Fibroblast of skin of back (primary cell): Measurements from ENCODE around the gene CASZ1.
A peak's percentile ranks its signal among the peaks of the same experiment; 100 is the strongest.

ENCODE experiments used
- DNase-seq: peaks from one replicate; pipeline ENCODE4 v3.0.0-alpha.2; 2013

Gene CASZ1

DNA sequence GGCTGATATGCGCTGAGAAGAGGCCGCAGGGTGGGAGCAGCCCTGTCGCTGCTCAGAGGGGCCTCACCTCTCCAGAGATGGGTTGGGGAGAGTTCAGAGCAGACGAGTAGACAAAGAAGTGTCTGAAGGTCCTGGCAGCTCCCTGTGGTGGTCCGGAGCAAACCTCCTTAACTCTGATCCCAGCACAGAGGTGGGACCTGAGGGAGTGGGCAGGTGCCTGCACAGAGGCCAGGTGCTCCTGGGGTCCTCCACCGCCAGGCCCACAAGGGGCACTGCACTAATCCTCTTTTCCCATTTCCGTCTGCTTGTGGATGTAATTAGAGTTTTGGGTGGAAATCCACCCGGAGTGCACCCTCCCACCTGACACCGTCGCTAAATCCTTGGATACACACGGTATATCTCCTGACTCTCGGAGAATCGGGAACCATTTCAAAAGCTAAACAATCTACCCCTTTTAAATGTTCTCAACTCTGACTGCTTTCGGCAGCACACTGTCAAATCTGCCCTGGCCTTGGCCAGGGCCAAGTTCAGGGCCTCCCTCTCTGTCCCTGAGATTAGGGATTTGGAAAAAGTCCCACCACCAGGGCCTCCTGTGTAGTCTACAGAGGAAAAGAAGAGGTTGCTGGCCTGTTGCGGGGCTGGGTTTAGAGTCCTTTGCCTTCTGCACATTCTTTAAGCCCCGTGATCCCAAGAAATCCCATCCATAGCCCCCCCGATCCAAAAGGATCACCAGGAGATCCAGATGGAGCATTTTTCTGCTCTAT lies 22.4 kb downstream of the CASZ1 start:
- DNase-seq: no peak

- no peak for DNase-seq
Measured at GRCh38 chr1:10773376-10773775, 23.1 kb downstream of the CASZ1 start.

GRCh38 chr1:10772711-10773110 lies 23.7 kb downstream of the CASZ1 start:
- no peak for DNase-seq

DNA sequence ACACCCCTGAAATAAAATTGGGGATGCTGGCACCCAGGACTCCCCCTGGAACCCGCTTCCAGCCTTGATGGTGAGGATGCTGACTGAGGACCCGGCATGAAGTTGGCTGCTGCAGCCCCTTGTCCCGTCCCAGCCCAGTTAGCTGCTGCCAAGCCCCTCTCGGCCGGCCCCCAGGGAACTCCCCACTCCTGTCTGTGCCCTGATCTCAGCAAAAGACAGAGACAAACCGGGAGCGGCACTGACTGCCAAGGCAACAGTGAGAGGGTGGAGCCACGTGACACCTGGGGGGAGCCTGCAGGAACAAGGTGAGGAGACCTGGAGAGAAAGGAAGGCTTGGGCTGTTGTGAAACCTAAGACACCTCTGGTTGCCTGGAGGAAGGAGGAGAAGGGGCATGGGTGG lies 24.7 kb downstream of the CASZ1 start:
- no peak for DNase-seq

- DNase-seq: no peak
Measured at GRCh38 chr1:10768552-10768951, 27.9 kb downstream of the CASZ1 start.

DNA sequence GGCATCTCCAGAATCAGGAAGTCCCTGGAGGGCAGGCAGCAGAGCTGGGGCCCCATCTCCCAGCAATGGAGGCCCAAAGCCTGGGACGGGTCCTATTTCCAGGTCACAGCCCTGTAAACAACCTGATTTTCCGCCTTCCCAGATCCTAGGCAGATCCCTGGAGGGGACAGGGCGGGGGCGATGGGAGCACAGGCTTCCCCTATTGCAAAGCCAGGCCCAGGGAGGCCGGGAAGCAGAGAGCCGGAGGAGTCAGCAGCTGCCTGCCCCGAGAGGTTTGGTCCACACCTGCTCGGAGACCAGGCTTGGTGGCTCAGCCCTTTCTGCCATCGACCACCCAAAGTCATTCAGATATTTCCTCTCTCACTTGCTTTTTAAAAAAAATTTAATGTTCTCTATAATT lies 29.2 kb downstream of the CASZ1 start:
- DNase-seq: no peak

DNA sequence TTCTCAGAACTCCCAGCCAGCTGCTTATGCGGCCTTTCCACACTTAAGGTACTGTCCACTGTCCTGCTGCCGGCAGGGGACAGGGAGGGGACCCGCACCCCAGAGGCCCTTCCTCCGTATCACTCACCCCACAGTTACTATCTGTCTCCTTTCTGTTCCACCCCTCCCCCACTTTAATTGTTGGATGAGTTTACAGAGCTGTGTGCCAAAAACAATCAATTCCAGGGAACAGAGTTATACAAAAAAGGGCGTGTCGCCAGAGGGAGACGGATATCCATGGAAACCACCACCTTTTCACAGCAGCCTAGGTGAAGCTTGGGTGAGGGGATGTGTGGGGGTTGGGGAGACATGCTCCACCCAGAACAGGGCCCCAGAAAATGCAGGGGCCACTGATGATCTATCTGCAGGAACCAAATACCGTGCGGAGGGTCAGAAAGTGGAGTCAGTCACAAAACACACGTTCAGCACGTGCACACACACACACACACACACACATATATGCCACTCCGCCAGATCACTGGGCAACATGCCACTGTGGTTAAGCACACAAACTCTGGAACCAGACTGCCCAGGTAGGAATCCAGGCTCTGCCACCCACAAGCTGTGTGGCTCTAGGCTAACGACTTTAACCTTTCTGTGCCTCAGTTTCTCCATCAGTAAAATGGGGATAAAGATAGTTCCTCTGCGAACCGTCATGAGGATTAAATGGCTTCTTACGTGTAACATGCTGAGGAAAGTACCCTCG lies 30.5 kb downstream of the CASZ1 start:
- no peak for DNase-seq

DNA sequence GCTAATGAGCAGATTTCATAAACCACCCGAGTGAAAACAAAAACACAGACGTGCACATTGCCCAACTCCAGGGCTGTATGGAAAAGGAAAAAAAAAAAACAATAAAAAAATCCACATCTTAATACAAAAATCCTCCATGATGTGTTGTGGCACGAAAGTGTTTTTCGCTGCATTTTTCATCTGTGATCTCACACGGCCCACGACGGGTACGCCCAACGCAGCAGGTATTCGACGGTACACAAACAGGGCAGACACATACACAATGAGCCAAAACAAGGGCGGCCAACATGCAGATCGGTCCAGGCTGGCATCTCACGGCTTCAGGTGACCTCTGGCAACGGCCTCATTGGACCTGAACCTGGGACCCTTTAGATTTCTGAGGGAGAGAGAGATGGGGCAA lies 31.1 kb downstream of the CASZ1 start:
- DNase-seq: no peak

DNA sequence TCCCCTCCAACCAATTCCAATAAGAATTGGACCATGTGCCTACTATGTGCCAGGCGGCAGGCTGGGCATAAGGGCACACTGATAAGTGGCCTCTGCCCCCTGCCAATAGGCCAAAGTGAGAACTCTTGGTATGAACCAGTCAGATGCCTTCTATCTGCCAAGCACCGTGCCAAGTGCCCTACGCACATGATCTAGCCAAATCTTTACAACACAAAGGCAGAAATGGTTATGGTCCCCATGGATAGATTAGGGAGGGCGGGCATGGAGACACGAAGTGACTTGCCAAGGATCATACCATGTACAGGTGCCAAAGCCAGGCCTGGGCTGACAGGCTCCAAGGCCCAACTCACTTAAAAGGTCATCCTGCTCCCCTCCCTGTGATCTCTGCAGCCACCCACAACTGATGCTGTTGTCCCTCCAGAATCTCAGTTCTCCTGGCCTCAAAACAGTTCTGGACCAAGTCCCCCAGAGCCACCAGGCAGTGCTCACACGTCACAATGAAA lies 32.1 kb downstream of the CASZ1 start:
- DNase-seq: no peak

DNA sequence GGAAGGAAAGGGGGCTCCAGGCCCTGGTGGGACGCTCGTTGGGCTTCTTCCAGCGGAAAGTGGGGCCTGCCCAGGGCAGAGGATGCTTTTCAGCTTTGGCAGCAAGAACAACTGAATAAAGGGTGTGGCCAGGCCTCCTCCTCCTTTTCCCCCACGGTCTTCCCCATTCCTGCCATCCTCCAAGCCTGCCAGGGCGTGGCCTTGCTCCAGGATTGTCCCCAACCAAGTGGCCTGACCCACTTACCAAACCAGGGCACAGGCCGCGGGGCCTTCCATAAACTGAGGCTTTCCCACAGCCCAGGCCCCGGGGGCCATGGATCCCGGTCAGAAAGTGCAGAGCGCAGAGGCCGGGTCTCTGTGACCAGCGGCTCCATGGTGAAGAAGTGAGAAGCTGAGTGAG lies 33.6 kb downstream of the CASZ1 start:
- no peak for DNase-seq

- no peak for DNase-seq
Measured at GRCh38 chr1:10762153-10762523, 34.3 kb downstream of the CASZ1 start.

GRCh38 chr1:10761503-10762152 lies 34.8 kb downstream of the CASZ1 start:
- DNase-seq: no peak

DNA sequence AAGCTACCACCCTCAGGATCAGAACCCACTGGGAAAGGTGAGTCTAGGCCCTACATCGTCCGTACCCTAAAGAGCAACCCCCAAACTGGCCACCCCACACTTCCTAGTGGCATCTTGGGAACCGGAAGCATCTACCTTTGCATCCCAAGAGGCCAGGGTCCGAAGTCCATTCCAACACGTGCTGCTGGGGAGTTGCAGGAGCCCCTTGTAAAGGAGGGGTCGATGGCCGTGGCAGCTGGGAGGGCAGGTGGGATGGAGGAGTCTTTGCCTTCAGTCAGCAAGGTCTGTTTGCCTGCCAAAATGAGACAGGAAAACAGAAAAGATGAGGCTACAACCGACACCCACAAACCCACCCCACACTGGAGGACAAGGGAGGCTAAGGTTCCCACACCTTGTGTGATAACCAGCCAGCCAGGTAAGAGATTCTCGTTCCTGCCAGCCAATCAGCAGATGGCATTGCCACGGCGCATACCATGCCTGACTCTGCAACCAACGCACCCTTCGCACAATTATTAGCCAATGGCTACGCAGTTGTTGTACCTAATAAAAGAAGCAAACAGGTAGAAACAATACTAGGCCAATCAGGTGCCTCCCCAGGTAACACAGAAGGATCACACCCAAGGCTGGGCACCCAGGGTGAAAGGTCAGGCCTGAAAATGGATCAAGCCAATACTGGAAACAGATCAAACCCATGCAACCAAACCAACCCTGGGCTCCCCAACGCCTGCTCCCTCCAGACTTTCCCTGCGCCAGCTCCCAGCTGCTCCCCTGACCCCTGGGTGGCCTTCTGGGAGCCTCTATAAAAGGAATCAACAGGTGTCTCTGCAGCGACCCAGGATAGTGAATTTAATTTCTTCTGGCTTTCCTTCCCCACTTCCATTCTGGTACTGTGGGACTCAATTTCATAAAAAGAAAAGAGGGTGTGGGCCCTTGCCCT lies 35.6 kb downstream of the CASZ1 start:
- no peak for DNase-seq

DNA sequence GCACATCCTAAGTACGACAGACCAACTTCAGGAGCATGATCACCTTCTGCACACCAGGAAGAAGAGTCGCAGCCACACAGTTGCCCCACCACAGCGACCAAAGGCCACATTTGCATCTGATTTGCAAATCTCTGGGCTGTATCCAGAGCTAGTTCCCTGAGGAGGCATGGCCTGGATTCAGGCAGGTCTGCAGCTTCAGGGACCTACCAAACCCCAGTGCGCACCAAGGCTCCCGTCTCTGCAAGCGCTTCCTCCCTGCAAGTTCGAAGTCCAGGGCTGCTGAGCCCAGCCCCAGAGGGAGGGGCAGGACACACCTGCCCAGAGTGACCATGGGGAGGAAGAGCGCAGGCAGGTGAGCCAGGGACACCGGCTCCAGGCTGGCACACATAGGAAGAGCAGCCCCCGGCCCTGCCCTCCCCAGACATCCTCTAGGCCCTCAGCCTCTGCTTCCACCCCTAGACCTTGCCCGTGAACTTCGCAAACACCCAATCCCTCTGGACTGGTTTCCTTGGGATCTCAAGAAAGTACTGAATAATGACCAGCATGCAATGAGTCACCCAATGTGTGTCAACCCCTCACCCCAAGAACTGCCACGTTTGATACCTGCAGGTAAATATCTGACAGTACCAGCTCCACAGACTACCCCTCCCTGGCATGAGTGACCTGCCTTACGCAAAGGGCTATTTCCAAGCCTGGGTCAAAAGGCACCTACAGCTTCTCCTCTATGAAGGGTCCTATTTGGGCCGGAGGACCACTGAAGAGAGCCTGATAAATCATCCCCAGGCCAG lies 36.8 kb downstream of the CASZ1 start:
- DNase-seq: no peak

- DNase-seq: no peak
Measured at GRCh38 chr1:10756842-10757241, 39.6 kb downstream of the CASZ1 start.

DNA sequence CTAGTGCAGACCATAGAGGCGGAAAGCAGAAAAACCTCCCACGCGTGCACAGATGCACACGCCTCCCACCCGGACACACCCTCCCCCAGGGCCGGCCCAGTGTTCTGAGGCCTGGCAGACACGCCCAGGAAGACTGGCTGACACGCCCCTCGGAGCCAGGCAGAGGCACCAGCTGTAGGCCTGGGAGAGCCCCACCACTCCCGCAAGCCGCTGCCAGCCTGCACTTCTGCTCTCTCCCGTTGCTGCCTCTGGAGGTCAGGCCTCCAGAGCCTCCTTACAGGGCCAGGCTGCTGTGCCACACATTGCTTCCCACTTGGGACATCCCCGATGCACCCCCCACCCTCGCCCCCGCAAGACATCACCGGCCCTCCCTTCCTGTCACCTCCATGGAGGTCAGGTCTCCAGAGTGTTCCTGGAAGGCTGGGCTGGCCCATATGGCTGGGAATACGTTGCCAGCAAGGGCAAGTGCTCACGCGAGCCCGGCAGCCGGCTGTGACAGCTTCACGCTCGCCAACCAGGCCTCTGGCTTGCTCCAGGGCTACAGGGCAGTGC lies 40.4 kb downstream of the CASZ1 start:
- DNase-seq: peak; percentile 34

DNA sequence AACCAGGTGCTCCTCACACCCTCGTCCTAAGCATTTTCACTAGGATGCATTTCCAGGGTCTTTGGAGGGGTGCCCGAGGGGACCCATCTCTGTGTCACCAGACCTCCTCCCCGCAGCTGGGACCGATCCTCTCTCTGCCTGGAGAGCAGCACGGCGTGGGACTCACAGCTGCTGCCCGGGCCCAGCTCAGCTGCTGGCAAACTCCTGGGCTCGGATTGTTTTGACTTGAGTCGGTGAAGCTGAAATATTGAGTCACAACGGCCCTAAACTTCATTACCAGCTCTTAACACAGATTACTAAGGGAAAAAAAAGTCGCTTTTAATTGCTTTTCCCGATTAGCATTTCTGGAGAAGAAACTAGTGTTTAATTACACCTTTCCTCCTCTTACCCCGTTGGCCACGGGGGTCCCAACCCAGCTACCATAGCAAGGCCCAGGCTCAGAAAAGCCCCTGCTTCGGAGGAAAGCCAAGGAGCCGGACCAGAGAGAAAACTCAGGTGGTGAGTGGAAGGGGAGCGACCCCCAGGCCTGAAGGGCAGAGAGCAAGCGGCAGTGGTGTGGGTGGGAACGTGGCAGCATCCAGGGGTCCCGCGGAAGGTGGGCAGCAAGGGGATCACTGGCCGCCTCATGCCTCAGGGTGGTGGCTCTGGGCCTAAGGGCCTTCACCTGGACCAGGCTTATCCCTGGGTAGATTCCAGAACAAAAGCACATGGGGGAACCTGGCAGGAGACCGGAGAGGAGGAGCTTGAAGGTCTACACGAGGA lies 41.7 kb downstream of the CASZ1 start:
- no peak for DNase-seq

DNA sequence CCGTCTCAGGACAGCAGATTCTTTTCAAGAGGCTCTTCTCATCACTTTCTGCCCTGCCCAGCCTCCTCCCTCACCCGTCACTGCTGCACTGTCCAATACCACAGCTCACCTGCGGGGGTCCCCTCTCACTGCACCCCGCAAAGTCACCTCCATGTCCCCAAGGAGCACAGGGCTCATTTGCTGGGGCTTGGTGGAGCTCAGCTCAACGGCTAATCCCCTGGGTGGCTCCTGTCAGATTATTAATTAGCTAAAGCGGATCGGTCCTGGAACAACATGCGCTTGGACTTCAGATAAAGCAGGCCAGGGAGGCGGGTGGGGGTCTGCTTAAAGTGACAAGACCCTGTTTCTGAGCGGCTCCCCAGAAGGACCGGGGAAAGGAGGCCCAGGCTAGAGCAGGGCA lies 43.1 kb downstream of the CASZ1 start:
- no peak for DNase-seq

- no peak for DNase-seq
Measured at GRCh38 chr1:10751561-10752085, 44.8 kb downstream of the CASZ1 start.

- DNase-seq: no peak
Measured at GRCh38 chr1:10751160-10751559, 45.3 kb downstream of the CASZ1 start.
